ENCODE measurements around the gene DGKD. TPM values are rescaled to one million over a fixed set of nuclear protein-coding genes. Genes with fewer than 3 reads are reported as not detected.

Gene DGKD
- total RNA-seq, 3 donors from 2014 or later, result 17.1 to 41.3 (median 37.3) TPM

GRCh38 chr2:233519787-233520611 is 165.7 kb downstream of the DGKD start:
- intact Hi-C loops (cut with DNase I; ENCODE audit: low total_unique reads), result no loop called here
- no peak for DNase-seq (ENCODE audit: low spot score in 2 of 2)
- no peaks in the 10 kb centered on the region for H3K27me3 ChIP-seq
- H3K4me3 ChIP-seq, result no peak overlapping the region
- H3K4me1 ChIP-seq, result no peaks in the 10 kb centered on the region
- H3K27ac ChIP-seq, result no peak overlapping the region
- peaks cover 8% of the 10 kb centered on the region for H3K36me3 ChIP-seq
- TF ChIP-seq POLR2AphosphoS5 (IDR thresholded peaks at IDR 0.05) (no peak), CTCF (IDR thresholded peaks at IDR 0.05) (no peak), POLR2A (IDR thresholded peaks at IDR 0.05) (no peak)
- no peaks in the 10 kb centered on the region for H3K9me3 ChIP-seq

Other genes starting within 250 kb of the DGKD start
- 10 to 100 TPM; 19.5 to 61.9 (median 46.0) TPM for gene ATG16L1, start 102.8 kb upstream of the DGKD start, total RNA-seq
- not detected for gene SAG, start 46.7 kb upstream of the DGKD start, total RNA-seq
- 10 to 100 TPM; 29.2 to 53.4 (median 35.2) TPM for gene USP40, start 212.3 kb downstream of the DGKD start, total RNA-seq